ENCODE data around the gene PROK1. TPM values are rescaled to one million over a fixed set of nuclear protein-coding genes. Genes with fewer than 3 reads are reported as not detected.

The PROK1 gene
- total and polyA plus RNA-seq, 8 donors: 1.5 TPM; not detected in 7

GRCh38 chr1:110489406-110489805 is 38.5 kb downstream of the PROK1 start:
- H3K4me3 ChIP-seq: no peak overlapping the region
- no peaks in the 10 kb centered on the region for H3K36me3 ChIP-seq
- TF ChIP-seq EP300 (IDR thresholded peaks at IDR 0.05) (no peak), CTCF (IDR thresholded peaks at IDR 0.05) (no peak)
- no peak for DNase-seq
- H3K27me3 ChIP-seq: no peaks in the 10 kb centered on the region
- peaks cover 0 to 33% (median 0%) of the 10 kb centered on the region in 4 donors for H3K4me1 ChIP-seq
- H3K9me3 ChIP-seq: no peaks in the 10 kb centered on the region
- intact Hi-C loops (cut with DNase I; ENCODE audit: low total_unique reads): no loop called here
- no peak overlapping the region for H3K27ac ChIP-seq
- WGBS, 5 donors: 85 to 95% (median 93%) methylated on average over 11 to 15 of the region's 15 CpGs

GRCh38 chr1:110489973-110490542 is 39.1 kb downstream of the PROK1 start:
- intact Hi-C loops (cut with DNase I; ENCODE audit: low total_unique reads): no loop called here
- no peak overlapping the region for H3K4me3 ChIP-seq
- H3K9me3 ChIP-seq: no peaks in the 10 kb centered on the region
- H3K27ac ChIP-seq: no peak overlapping the region
- H3K4me1 ChIP-seq: peaks cover 0 to 38% (median 0%) of the 10 kb centered on the region in 4 donors
- H3K27me3 ChIP-seq: no peaks in the 10 kb centered on the region
- TF ChIP-seq POLR2A (IDR thresholded peaks at IDR 0.05): no peak
- TF ChIP-seq POLR2AphosphoS5 (IDR thresholded peaks at IDR 0.05): no peak
- no peak for TF ChIP-seq EP300 (IDR thresholded peaks at IDR 0.05)
- TF ChIP-seq CTCF (IDR thresholded peaks at IDR 0.05): no peak
- no peaks in the 10 kb centered on the region for H3K36me3 ChIP-seq
- DNase-seq: no peak
- WGBS, 5 donors: 83 to 88% (median 87%) methylated on average over 13 to 14 of the region's 14 CpGs

GRCh38 chr1:110490791-110491451 is 40.0 kb downstream of the PROK1 start:
- H3K9me3 ChIP-seq: no peaks in the 10 kb centered on the region
- no peaks in the 10 kb centered on the region for H3K36me3 ChIP-seq
- no peak overlapping the region for H3K27ac ChIP-seq
- no peak for DNase-seq
- H3K27me3 ChIP-seq: no peaks in the 10 kb centered on the region
- 71 to 82% (median 75%) methylated on average over 11 of the region's 11 CpGs for WGBS, 5 donors
- H3K4me3 ChIP-seq: no peak overlapping the region
- intact Hi-C loops (cut with DNase I; ENCODE audit: low total_unique reads): no loop called here
- peaks cover 0 to 42% (median 2%) of the 10 kb centered on the region in 4 donors for H3K4me1 ChIP-seq
- TF ChIP-seq POLR2A (IDR thresholded peaks at IDR 0.05) (no peak), EP300 (IDR thresholded peaks at IDR 0.05) (no peak)

- peaks cover 0 to 37% (median 4%) of the 10 kb centered on the region in 4 donors for H3K4me1 ChIP-seq
- intact Hi-C loops (cut with DNase I; ENCODE audit: low total_unique reads): no loop called here
- 38 to 76% (median 68%) methylated on average over 4 to 7 of the region's 7 CpGs for WGBS, 5 donors
Observed at GRCh38 chr1:110492573-110492972, 41.6 kb downstream of the PROK1 start.

More at GRCh38 chr1:110492573-110492972, 41.6 kb downstream of the PROK1 start:
- DNase-seq: peak in 1 of 2 donors; percentile 46
- H3K9me3 ChIP-seq: no peaks in the 10 kb centered on the region
- H3K4me3 ChIP-seq: no peak overlapping the region
- H3K36me3 ChIP-seq: no peaks in the 10 kb centered on the region
- TF ChIP-seq CTCF (IDR thresholded peaks at IDR 0.05) (no peak), POLR2AphosphoS5 (IDR thresholded peaks at IDR 0.05) (no peak), EP300 (IDR thresholded peaks at IDR 0.05) (no peak), POLR2A (IDR thresholded peaks at IDR 0.05) (no peak)
- H3K27me3 ChIP-seq: no peaks in the 10 kb centered on the region
- peak overlapping the region in 1 of 5 donors; percentile 13 for H3K27ac ChIP-seq
